H1 (cell line): ENCODE measurements around the gene TCL1A. TPM values are rescaled to one million over a fixed set of nuclear protein-coding genes. Genes with fewer than 3 reads are reported as not detected.

Source experiments
- CTCF ChIA-PET: fragments of 300-600 bp; sonication (Branson Sonifier 250); formaldehyde crosslinking; loops from one replicate; lab custom pipeline; 2021; ENCODE audit not compliant: partially characterized antibody; lab: Charles Lee
- POLR2A ChIA-PET: fragments of 300-600 bp; sonication (Branson Sonifier 250); formaldehyde crosslinking; loops from one replicate; lab custom pipeline; 2021; ENCODE audit warnings: inconsistent platforms; ENCODE audit not compliant: partially characterized antibody; lab: Charles Lee
- DNase-seq, 2 experiments: peaks; one replicate each; pipeline versions ENCODE4 v3.0.0 to v3.0.0-alpha.2; 2010 to 2022; ENCODE audit warnings: low spot score in 2 of 2, low read depth in 1 of 2, mixed read lengths in 1 of 2
- FAIRE-seq: peaks from 2 replicates; lab custom pipeline; 2011; peaks lifted over from hg19 to GRCh38; lab: Jason Lieb, UNC
- H2AFZ ChIP-seq: 2 replicates; pipeline ENCODE4 v1.8.1; 2012; ENCODE audit warnings: low read length, inconsistent platforms
- H2AK5ac ChIP-seq: 2 replicates; pipeline ENCODE4 v1.6.1; 2013; ENCODE audit warnings: low read depth, low read length
- H2BK120ac ChIP-seq: replicated peaks from 2 replicates; pipeline ENCODE3; 2013; ENCODE audit warnings: low read depth, low read length, inconsistent platforms
- H2BK12ac ChIP-seq: 2 replicates; pipeline ENCODE4 v1.6.1; 2013; ENCODE audit warnings: low read depth, low read length
- H2BK15ac ChIP-seq: 2 replicates; pipeline ENCODE4 v1.6.1; 2013; ENCODE audit warnings: low read length
- H2BK20ac ChIP-seq: 2 replicates; pipeline ENCODE4 v1.6.1; 2013; ENCODE audit warnings: low read length
- H2BK5ac ChIP-seq: 2 replicates; pipeline ENCODE4 v1.6.1; 2013; ENCODE audit warnings: low read depth, low read length
- H3K14ac ChIP-seq: 2 replicates; pipeline ENCODE4 v1.6.1; 2013; ENCODE audit warnings: inconsistent platforms; ENCODE audit not compliant: insufficient read length
- H3K18ac ChIP-seq: 2 replicates; pipeline ENCODE4 v1.6.1; 2013; ENCODE audit warnings: low read length; ENCODE audit errors: extremely low read depth
- H3K23ac ChIP-seq: 2 replicates; pipeline ENCODE4 v1.6.1; 2013; ENCODE audit warnings: inconsistent platforms; ENCODE audit not compliant: insufficient read length
- H3K23me2 ChIP-seq: 2 replicates; pipeline ENCODE4 v1.6.1; 2013; ENCODE audit warnings: low read depth, low read length
- H3K27ac ChIP-seq: 2 replicates; pipeline ENCODE4 v1.6.1; 2011; ENCODE audit warnings: low read depth, low read length, inconsistent platforms
- H3K27me3 ChIP-seq, 4 experiments: replicated peaks in 1 of 4; 1 replicate in 1 of 4; 2 replicates in 3 of 4; pipeline versions ENCODE4 v1.6.1 to v1.8.1; 2011 to 2013; ENCODE audit warnings: low read length in 3 of 4, mild to moderate bottlenecking in 3 of 4, inconsistent platforms in 2 of 4, mixed read lengths in 2 of 4, moderate library complexity in 1 of 4; ENCODE audit not compliant: control insufficient read depth in 3 of 4, insufficient read depth in 3 of 4; ENCODE audit errors: extremely low read depth in 1 of 4
- H3K36me3 ChIP-seq, 4 experiments: 2 replicates each; pipeline versions ENCODE4 v1.6.1 to v1.8.1; 2011 to 2013; ENCODE audit warnings: mild to moderate bottlenecking in 4 of 4, low read length in 3 of 4, moderate library complexity in 2 of 4, control low read depth in 1 of 4, inconsistent platforms in 1 of 4; ENCODE audit not compliant: insufficient read depth in 4 of 4, control insufficient read depth in 2 of 4
- H3K4ac ChIP-seq: replicated peaks from 2 replicates; pipeline ENCODE3; 2013; ENCODE audit warnings: low read length, low read depth, mixed read lengths, inconsistent platforms; ENCODE audit not compliant: insufficient read length
- H3K4me1 ChIP-seq, 4 experiments: replicated peaks in 1 of 4; 1 replicate in 1 of 4; 2 replicates in 3 of 4; pipeline versions ENCODE4 v1.6.1 to v1.8.1; 2011 to 2013; ENCODE audit warnings: low read length in 3 of 4, inconsistent platforms in 2 of 4, mixed read lengths in 1 of 4; ENCODE audit not compliant: insufficient read depth in 4 of 4, control insufficient read depth in 3 of 4
- H3K4me2 ChIP-seq, 2 experiments: 2 replicates each; pipeline versions ENCODE4 v1.6.1 to v1.8.1; 2011 to 2013; ENCODE audit warnings: low read depth in 2 of 2, low read length in 2 of 2, control low read depth in 1 of 2, inconsistent platforms in 1 of 2, mild to moderate bottlenecking in 1 of 2; ENCODE audit not compliant: insufficient read depth in 1 of 2
- H3K4me3 ChIP-seq, 4 experiments: fragments of 200-600, 300-600 bp in 1 of 4; sonication (generic), shearing (Covaris generic), sonication (Bioruptor Twin) in 1 of 4; 2 replicates each; pipeline versions ENCODE4 v1.5.1 to v1.8.1; 2011 to 2016; ENCODE audit warnings: low read length in 4 of 4, low read depth in 3 of 4, control low read depth in 2 of 4, inconsistent platforms in 2 of 4, mild to moderate bottlenecking in 2 of 4, mixed read lengths in 1 of 4, moderate library complexity in 1 of 4; ENCODE audit not compliant: insufficient read depth in 2 of 4; ENCODE audit errors: extremely low read depth in 1 of 4
- H3K56ac ChIP-seq: replicated peaks from 2 replicates; pipeline ENCODE3; 2013; ENCODE audit warnings: low read depth, mild to moderate bottlenecking, mixed read lengths, low read length, inconsistent platforms; ENCODE audit not compliant: insufficient read length
- H3K79me1 ChIP-seq: 2 replicates; pipeline ENCODE4 v1.6.1; 2013; ENCODE audit warnings: low read depth, low read length, control low read depth
- H3K79me2 ChIP-seq, 2 experiments: 2 replicates each; pipeline versions ENCODE4 v1.6.1 to v1.8.1; 2012 to 2013; ENCODE audit warnings: low read length in 2 of 2, mild to moderate bottlenecking in 2 of 2, inconsistent platforms in 1 of 2; ENCODE audit not compliant: insufficient read depth in 2 of 2, control insufficient read depth in 1 of 2
- H3K9ac ChIP-seq, 4 experiments: replicated peaks in 1 of 4; 1 replicate in 1 of 4; 2 replicates in 3 of 4; pipeline versions ENCODE4 v1.6.1 to v1.8.1; 2011 to 2013; ENCODE audit warnings: low read depth in 3 of 4, low read length in 3 of 4, control low read depth in 2 of 4, mild to moderate bottlenecking in 2 of 4, moderate library complexity in 2 of 4, inconsistent platforms in 1 of 4; ENCODE audit errors: extremely low read depth in 1 of 4
- H3K9me3 ChIP-seq, 2 experiments: 2 replicates each; pipeline versions ENCODE4 v1.6.1 to v1.8.1; 2012 to 2013; ENCODE audit warnings: mild to moderate bottlenecking in 2 of 2, moderate library complexity in 2 of 2, control low read depth in 1 of 2, inconsistent platforms in 1 of 2, low read depth in 1 of 2, low read length in 1 of 2, mixed read lengths in 1 of 2; ENCODE audit not compliant: insufficient read depth in 2 of 2
- H4K20me1 ChIP-seq, 2 experiments: replicated peaks in 1 of 2; 2 replicates each; pipeline versions ENCODE3 to v1.8.1; 2011 to 2013; ENCODE audit warnings: inconsistent platforms in 2 of 2, low read length in 2 of 2, mild to moderate bottlenecking in 1 of 2; ENCODE audit not compliant: insufficient read depth in 2 of 2, control insufficient read depth in 1 of 2
- H4K5ac ChIP-seq: 2 replicates; pipeline ENCODE4 v1.6.1; 2013; ENCODE audit warnings: low read length, low read depth, mixed read lengths, inconsistent platforms; ENCODE audit not compliant: insufficient read length
- H4K8ac ChIP-seq: 2 replicates; pipeline ENCODE4 v1.8.0; 2013; ENCODE audit warnings: mild to moderate bottlenecking, moderate library complexity, low read length, inconsistent platforms; ENCODE audit not compliant: insufficient read depth; ENCODE audit errors: extremely low read depth
- H4K91ac ChIP-seq: replicated peaks from 2 replicates; pipeline ENCODE3; 2013; ENCODE audit warnings: low read length, mixed read lengths, inconsistent platforms; ENCODE audit not compliant: insufficient read length
- CEBPB ChIP-seq: IDR thresholded peaks from 2 replicates; pipeline ENCODE4 v1.6.1; 2012; ENCODE audit warnings: low read depth, low read length
- CREB1 ChIP-seq: IDR thresholded peaks from 2 replicates; pipeline ENCODE4 v1.6.1; 2012; ENCODE audit warnings: inconsistent platforms
- CTBP2 ChIP-seq: IDR thresholded peaks from 2 replicates; pipeline ENCODE4 v1.7.0; 2011; ENCODE audit warnings: borderline replicate concordance, mild to moderate bottlenecking, moderate library complexity, mixed read lengths, low read length; ENCODE audit not compliant: insufficient read depth, insufficient read length
- GABPA ChIP-seq: IDR thresholded peaks from 2 replicates; pipeline ENCODE4 v1.6.1; 2011; ENCODE audit warnings: mild to moderate bottlenecking, low read length, moderate library complexity, borderline replicate concordance; ENCODE audit not compliant: insufficient read depth
- HDAC2 ChIP-seq, 2 experiments: fragments of 300-600 bp in 1 of 2; sonication (generic) in 1 of 2; IDR thresholded peaks; 2 replicates each; pipeline ENCODE4 v1.6.1; 2011 to 2012; ENCODE audit warnings: low read depth in 2 of 2, low read length in 2 of 2, mild to moderate bottlenecking in 2 of 2, moderate library complexity in 2 of 2, borderline replicate concordance in 1 of 2, inconsistent platforms in 1 of 2
- MAFK ChIP-seq: IDR thresholded peaks from 2 replicates; pipeline ENCODE4 v1.6.1; 2012; ENCODE audit warnings: low read depth, mild to moderate bottlenecking, improper control_type of control experiment, low read length
- NRF1 ChIP-seq: IDR thresholded peaks from 2 replicates; pipeline ENCODE4 v1.6.1; 2011; ENCODE audit warnings: mild to moderate bottlenecking, low read depth, low read length, improper control_type of control experiment
- RNF2 ChIP-seq: fragments of 200-900, 300-1000 bp; sonication (generic); IDR thresholded peaks from 2 replicates; pipeline ENCODE4 v1.7.1; 2016; ENCODE audit warnings: borderline replicate concordance, low read depth, mild to moderate bottlenecking, antibody characterized with exemption, low read length; ENCODE audit not compliant: poor library complexity, severe bottlenecking; ENCODE audit errors: missing control alignments
- TEAD4 ChIP-seq: IDR thresholded peaks from 2 replicates; pipeline ENCODE4 v1.6.1; 2012; ENCODE audit warnings: low read depth, low read length, inconsistent platforms, mixed read lengths
- USF2 ChIP-seq: IDR thresholded peaks from 2 replicates; pipeline ENCODE4 v1.6.1; 2011; ENCODE audit warnings: low read length, improper control_type of control experiment
- WGBS, 2 experiments: shearing (Covaris generic) in 1 of 2; methylation state at CpG; one replicate each; pipeline versions ENCODE4 v1.1.6 to v1.1.7; 2013 to 2015; ENCODE audit warnings: low lambda C conversion rate in 2 of 2, mixed read lengths in 2 of 2, inconsistent platforms in 1 of 2, low coverage in 1 of 2, missing lambda C conversion rate in 1 of 2; ENCODE audit not compliant: insufficient replicate concordance in 2 of 2, insufficient coverage in 1 of 2, insufficient read length in 1 of 2; ENCODE audit errors: extremely low coverage in 1 of 2, missing lambda C conversion rate in 1 of 2; 5-methylcytosine and 5-hydroxymethylcytosine counted together
- polyA plus RNA-seq, 7 experiments: library from polyadenylated mRNA; depleted of rRNA in 3 of 7; stranded (reverse) in 5 of 7; unstranded in 2 of 7; fragments of >200 nt in 5 of 7; fragments of 200-250 nt in 2 of 7; gene quantifications; 1 replicate in 5 of 7; 2 replicates in 1 of 7; 4 replicates in 1 of 7; pipeline versions ENCODE4 v1.2.1 to v1.2.3, GENCODE V29; 2011 to 2013; ENCODE audit warnings: missing spikeins in 2 of 7, mixed read lengths in 2 of 7
- total RNA-seq: library from RNA; stranded (reverse); fragmentation: NEBNext Ultra II Directional; extraction: Animal tissue kit (Norgen Biotek cat#: 25700); gene quantifications from 2 replicates; pipeline ENCODE4 v1.2.1, GENCODE V29; 2021
- TF ChIP-seq, protein P1 (sequence below): IDR thresholded peaks from 2 replicates; pipeline ENCODE4 v1.6.1; 2012; ENCODE audit warnings: inconsistent platforms

TCL1A gene
- total and polyA plus RNA-seq, 2 of the 8 experiments (the other 6 are each of a cell fraction or from before 2014, with no cell fraction given): 0.35 to 7.6 TPM

- DNase-seq (no peak), FAIRE-seq (no peak)
- no peaks in the 10 kb centered on the region for H4K20me1 ChIP-seq
- H2AK5ac ChIP-seq: 0 out of 2 replicates have a peak overlapping the region, but pooled peaks have one; percentile 9
- peaks cover 0 to 9% (median 3%) of the 10 kb centered on the region in 4 experiments; a peak in 4 of 7 replicates for H3K27me3 ChIP-seq
- 93% methylated on average over 14 of the region's 17 CpGs; no CpG with 5 or more reads in 1 of the 2 experiments for WGBS, 2 experiments
- no peak overlapping the region for H3K56ac ChIP-seq
- ChIA-PET CTCF (interaction anchor here (0.5 to 3.3 kb wide), 10 partner anchors 10 to 143 kb away, joined by 3 to 14 read pairs (median 4); no protein-coding TSS in a partner anchor), POLR2A (interaction anchor here (0.8 to 1.6 kb wide), 2 partner anchors 25 to 42 kb away, joined by 3 to 4 read pairs; no protein-coding TSS in a partner anchor)
- no peaks in the 10 kb centered on the region for H3K79me1 ChIP-seq
- no peak overlapping the region for H2BK20ac ChIP-seq
- no peaks in the 10 kb centered on the region for H3K23me2 ChIP-seq
- H3K4me1 ChIP-seq: peaks cover 2 to 9% (median 5%) of the 10 kb centered on the region in 4 experiments
- no peak overlapping the region for H3K4ac ChIP-seq
- no peak overlapping the region for H3K9ac ChIP-seq
- H2BK12ac ChIP-seq: 0 out of 2 replicates have a peak overlapping the region, but pooled peaks have one; percentile 12
- H2AFZ ChIP-seq: no peak overlapping the region
- H3K4me2 ChIP-seq: no peak overlapping the region
- no peak overlapping the region for H2BK15ac ChIP-seq
- no peak overlapping the region for H3K27ac ChIP-seq
- no peak overlapping the region for H3K18ac ChIP-seq
- H3K23ac ChIP-seq: no peak overlapping the region
- H3K36me3 ChIP-seq: no peaks in the 10 kb centered on the region
- no peak overlapping the region for H3K4me3 ChIP-seq
- H3K9me3 ChIP-seq: no peaks in the 10 kb centered on the region
- no peak overlapping the region for H4K91ac ChIP-seq
- H2BK5ac ChIP-seq: no peak overlapping the region; the same call in 1 of the 2 replicates
- no peak overlapping the region for H4K8ac ChIP-seq
- H2BK120ac ChIP-seq: no peak overlapping the region
- H4K5ac ChIP-seq: no peak overlapping the region
- no peaks in the 10 kb centered on the region for H3K79me2 ChIP-seq
- H3K14ac ChIP-seq: no peak overlapping the region
- TF ChIP-seq CREB1 (no peak), USF2 (no peak), GABPA (no peak), CEBPB (no peak), HDAC2 (IDR thresholded peaks at IDR 0.05; ENCODE audit: borderline replicate concordance in 1 of 2, low read depth in 2 of 2, low read length in 2 of 2) (no peak), TEAD4 (no peak), NRF1 (no peak), MAFK (no peak), RNF2 (no peak), CTBP2 (no peak)
- TF ChIP-seq, protein P1, sequence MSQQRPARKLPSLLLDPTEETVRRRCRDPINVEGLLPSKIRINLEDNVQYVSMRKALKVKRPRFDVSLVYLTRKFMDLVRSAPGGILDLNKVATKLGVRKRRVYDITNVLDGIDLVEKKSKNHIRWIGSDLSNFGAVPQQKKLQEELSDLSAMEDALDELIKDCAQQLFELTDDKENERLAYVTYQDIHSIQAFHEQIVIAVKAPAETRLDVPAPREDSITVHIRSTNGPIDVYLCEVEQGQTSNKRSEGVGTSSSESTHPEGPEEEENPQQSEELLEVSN: no peak
Observed at GRCh38 chr14:95710106-95710505, 3.8 kb downstream of the TCL1A start.
